Measurements from ENCODE around the gene MYBBP1A.

MYBBP1A gene

GRCh38 chr17:4513113-4514032, 41.8 kb downstream of the MYBBP1A start:
- TF ChIP-seq RARB (CRISPR knock-in tag; IDR thresholded peaks at IDR 0.05) = no peak
- TF ChIP-seq ESRRG (CRISPR knock-in tag; IDR thresholded peaks at IDR 0.05) = no peak
- no peak for TF ChIP-seq ZNF70 (CRISPR knock-in tag; IDR thresholded peaks at IDR 0.05)
- no peak for TF ChIP-seq ZNF565 (CRISPR knock-in tag; conservative IDR thresholded peaks at IDR 0.05; ENCODE audit: low read depth)
- TF ChIP-seq TCF4 (CRISPR knock-in tag; IDR thresholded peaks at IDR 0.05; ENCODE audit: borderline replicate concordance) = no peak
- TF ChIP-seq CREB5 (CRISPR knock-in tag; IDR thresholded peaks at IDR 0.05; ENCODE audit: low read depth) = no peak
- TF ChIP-seq ZNF8 (CRISPR knock-in tag; IDR thresholded peaks at IDR 0.05) = no peak
- TF ChIP-seq TSHZ2 (CRISPR knock-in tag; IDR thresholded peaks at IDR 0.05) = no peak
- no peak for TF ChIP-seq ZFP30 (CRISPR knock-in tag; IDR thresholded peaks at IDR 0.05)
- TF ChIP-seq POU6F1 (CRISPR knock-in tag; IDR thresholded peaks at IDR 0.05; ENCODE audit: borderline replicate concordance, low read depth) = no peak
- TF ChIP-seq PATZ1 (CRISPR knock-in tag; IDR thresholded peaks at IDR 0.05; ENCODE audit: borderline replicate concordance) = no peak
- no peak for TF ChIP-seq ZFP3 (CRISPR knock-in tag; IDR thresholded peaks at IDR 0.05)
- ATAC-seq = no peak; the same call in 2 of the 3 replicates

- TF ChIP-seq ARNTL (CRISPR knock-in tag; IDR thresholded peaks at IDR 0.05; ENCODE audit: borderline replicate concordance, low read depth) = no peak
- TF ChIP-seq GLIS3 (CRISPR knock-in tag; IDR thresholded peaks at IDR 0.05) = no peak
- TF ChIP-seq TOX (CRISPR knock-in tag; IDR thresholded peaks at IDR 0.05; ENCODE audit: borderline replicate concordance) = no peak
- no peak for TF ChIP-seq OSR1 (CRISPR knock-in tag; IDR thresholded peaks at IDR 0.05)
- TF ChIP-seq RARB (CRISPR knock-in tag; IDR thresholded peaks at IDR 0.05) = no peak
- TF ChIP-seq ZC3H10 (CRISPR knock-in tag; IDR thresholded peaks at IDR 0.05) = no peak
- no peak for TF ChIP-seq CSRNP3 (CRISPR knock-in tag; IDR thresholded peaks at IDR 0.05)
- no peak for TF ChIP-seq BACH2 (CRISPR knock-in tag; IDR thresholded peaks at IDR 0.05; ENCODE audit: borderline replicate concordance)
- no peak for TF ChIP-seq POU6F1 (CRISPR knock-in tag; IDR thresholded peaks at IDR 0.05; ENCODE audit: borderline replicate concordance, low read depth)
- no peak for TF ChIP-seq ZNF565 (CRISPR knock-in tag; conservative IDR thresholded peaks at IDR 0.05; ENCODE audit: low read depth)
- no peak for TF ChIP-seq ESRRG (CRISPR knock-in tag; IDR thresholded peaks at IDR 0.05)
- TF ChIP-seq ZNF70 (CRISPR knock-in tag; IDR thresholded peaks at IDR 0.05) = no peak
- no peak for TF ChIP-seq ZFP30 (CRISPR knock-in tag; IDR thresholded peaks at IDR 0.05)
- no peak for TF ChIP-seq ISL1 (CRISPR knock-in tag; IDR thresholded peaks at IDR 0.05)
- TF ChIP-seq CSDC2 (CRISPR knock-in tag; IDR thresholded peaks at IDR 0.05) = no peak
- no peak for TF ChIP-seq ZFP3 (CRISPR knock-in tag; IDR thresholded peaks at IDR 0.05)
- no peak for ATAC-seq
Observed at GRCh38 chr17:4512156-4513112, 42.8 kb downstream of the MYBBP1A start.
